ENCODE data around the gene SETD3.

- peak; percentile 23 for TF ChIP-seq POLR2A (IDR thresholded peaks at IDR 0.05; ENCODE audit: low read depth)
- TF ChIP-seq CTCF (IDR thresholded peaks at IDR 0.05), result peak in 2 of 3 experiments; percentile 9 to 20
- TF ChIP-seq POLR2AphosphoS5 (IDR thresholded peaks at IDR 0.05), result peak; percentile 59
Observed at GRCh38 chr14:99479906-99480869, at the start of gene SETD3.
